HEK293T (cell line): ENCODE data around the gene SMARCB1.

Experiments used
- BHLHE40 ChIP-seq: fragments of 450-650 bp; IDR thresholded peaks from 2 replicates; pipeline ENCODE4 v1.6.1; 2016; ENCODE audit warnings: mild to moderate bottlenecking, moderate library complexity, borderline replicate concordance
- CTBP1 ChIP-seq: fragments of 450-650 bp; IDR thresholded peaks from 2 replicates; pipeline ENCODE4 v1.6.1; 2016; ENCODE audit warnings: borderline replicate concordance
- ELF4 ChIP-seq: fragments of 450-650 bp; IDR thresholded peaks from 2 replicates; pipeline ENCODE4 v1.6.1; 2017; ENCODE audit warnings: antibody characterized with exemption
- FOXA1 ChIP-seq: fragments of 450-650 bp; IDR thresholded peaks from 2 replicates; pipeline ENCODE4 v1.6.1; 2016; ENCODE audit warnings: mild to moderate bottlenecking
- FOXK2 ChIP-seq: fragments of 450-650 bp; IDR thresholded peaks from 2 replicates; pipeline ENCODE4 v1.6.1; 2016; ENCODE audit warnings: mild to moderate bottlenecking
- HDGF ChIP-seq: fragments of 450-650 bp; IDR thresholded peaks from 2 replicates; pipeline ENCODE4 v1.6.1; 2017; ENCODE audit warnings: antibody characterized with exemption, borderline replicate concordance
- LEF1 ChIP-seq: fragments of 450-650 bp; IDR thresholded peaks from 2 replicates; pipeline ENCODE4 v1.6.1; 2017; ENCODE audit warnings: mild to moderate bottlenecking, borderline replicate concordance
- NFRKB ChIP-seq: fragments of 450-650 bp; IDR thresholded peaks from 2 replicates; pipeline ENCODE4 v1.6.1; 2016; ENCODE audit warnings: mild to moderate bottlenecking, moderate library complexity
- SP1 ChIP-seq: fragments of 450-650 bp; IDR thresholded peaks from 2 replicates; pipeline ENCODE4 v1.6.1; 2017
- SUZ12 ChIP-seq: fragments of 450-650 bp; IDR thresholded peaks from 2 replicates; pipeline ENCODE4 v1.6.1; 2016; ENCODE audit warnings: mild to moderate bottlenecking
- TARDBP ChIP-seq: fragments of 450-650 bp; IDR thresholded peaks from 2 replicates; pipeline ENCODE4 v1.6.1; 2016
- ZNF384 ChIP-seq: fragments of 450-650 bp; IDR thresholded peaks from 2 replicates; pipeline ENCODE4 v1.6.1; 2016

- TF ChIP-seq BHLHE40 (no peak), ZNF384 (no peak), FOXK2 (no peak), FOXA1 (no peak), HDGF (no peak), TARDBP (no peak), CTBP1 (no peak), SUZ12 (no peak), SP1 (no peak), ELF4 (no peak), LEF1 (no peak), NFRKB (no peak)
These were observed 70.2 kb downstream of the SMARCB1 start for GRCh38 chr22:23856721-23857605.
